Naive thymus-derived CD4-positive, alpha-beta T cell (primary cell): ENCODE data around the gene PHB1. TPM values are rescaled to one million over a fixed set of nuclear protein-coding genes. Genes with fewer than 3 reads are reported as not detected.

ENCODE experiments used
- ATAC-seq: fragments of 150-1000 bp; cut with Tn5 transposase; 2 replicates; pipeline ENCODE4 v1.10.0; 2021; ENCODE audit warnings: mild to moderate bottlenecking, moderate library complexity
- CTCF ChIA-PET: fragments of 350-600 bp; sonication (Branson Sonifier 250); formaldehyde crosslinking; loops from one replicate; lab custom pipeline; 2021; ENCODE audit warnings: antibody characterized with exemption; lab: Charles Lee
- POLR2A ChIA-PET: fragments of 350-600 bp; sonication (Branson Sonifier 250); formaldehyde crosslinking; loops from one replicate; lab custom pipeline; 2021; ENCODE audit warnings: antibody characterized with exemption, inconsistent platforms; lab: Charles Lee
- DNase-seq, 9 donors: peaks; one replicate each; pipeline versions ENCODE4 v3.0.0 to v3.0.0-alpha.2; 2020 to 2022; ENCODE audit warnings: mixed read lengths in 1 of 9
- H3K27ac ChIP-seq: one replicate; pipeline ENCODE4 v1.7.0; 2013; ENCODE audit warnings: mild to moderate bottlenecking, low read depth, low read length, moderate library complexity
- H3K27me3 ChIP-seq, 2 donors: one replicate each; pipeline ENCODE4 v1.7.0; 2013; ENCODE audit warnings: low read length in 2 of 2, mild to moderate bottlenecking in 2 of 2, moderate library complexity in 2 of 2; ENCODE audit not compliant: control insufficient read depth in 2 of 2, insufficient read depth in 2 of 2
- H3K36me3 ChIP-seq, 3 experiments: 1 replicate in 2 of 3; 2 replicates in 1 of 3; pipeline ENCODE4 v1.7.0; 2013; ENCODE audit warnings: low read length in 3 of 3, mild to moderate bottlenecking in 3 of 3, moderate library complexity in 1 of 3; ENCODE audit not compliant: insufficient read depth in 3 of 3, control insufficient read depth in 2 of 3
- H3K4me1 ChIP-seq, 2 donors: one replicate each; pipeline ENCODE4 v1.7.0; 2013; ENCODE audit warnings: low read length in 2 of 2, mild to moderate bottlenecking in 2 of 2, moderate library complexity in 1 of 2; ENCODE audit not compliant: control insufficient read depth in 2 of 2, insufficient read depth in 2 of 2
- H3K4me3 ChIP-seq: 2 replicates; pipeline ENCODE4 v1.7.0; 2013; ENCODE audit warnings: mild to moderate bottlenecking, low read length
- H3K9me3 ChIP-seq, 3 experiments: 1 replicate in 2 of 3; 2 replicates in 1 of 3; pipeline ENCODE4 v1.7.0; 2013; ENCODE audit warnings: low read length in 3 of 3; ENCODE audit not compliant: control insufficient read depth in 2 of 3
- H3K27ac Mint-ChIP-seq, 9 donors: one replicate each; pipeline ENCODE4 v1.8.0; 2020 to 2022; ENCODE audit warnings: mixed read lengths in 9 of 9, mild to moderate bottlenecking in 8 of 9, moderate library complexity in 5 of 9, inconsistent platforms in 2 of 9
- H3K27me3 Mint-ChIP-seq, 5 donors: one replicate each; pipeline ENCODE4 v1.8.0; 2021 to 2022; ENCODE audit warnings: mixed read lengths in 5 of 5, mild to moderate bottlenecking in 1 of 5
- H3K36me3 Mint-ChIP-seq, 5 donors: one replicate each; pipeline ENCODE4 v1.8.0; 2020 to 2022; ENCODE audit warnings: mixed read lengths in 5 of 5, mild to moderate bottlenecking in 3 of 5, inconsistent platforms in 1 of 5
- H3K4me1 Mint-ChIP-seq, 7 donors: one replicate each; pipeline ENCODE4 v1.8.0; 2020 to 2022; ENCODE audit warnings: mixed read lengths in 7 of 7, mild to moderate bottlenecking in 3 of 7, inconsistent platforms in 1 of 7
- H3K4me3 Mint-ChIP-seq, 10 donors: one replicate each; pipeline ENCODE4 v1.8.0; 2020 to 2022; ENCODE audit warnings: mild to moderate bottlenecking in 10 of 10, mixed read lengths in 10 of 10, moderate library complexity in 6 of 10, inconsistent platforms in 2 of 10
- H3K9me3 Mint-ChIP-seq, 11 donors: one replicate each; pipeline ENCODE4 v1.8.0; 2020 to 2022; ENCODE audit warnings: mixed read lengths in 11 of 11, mild to moderate bottlenecking in 4 of 11, inconsistent platforms in 1 of 11, moderate library complexity in 1 of 11
- intact Hi-C, 2 donors: fragments of 100-400 bp; cut with micrococcal nuclease; formaldehyde crosslinking; loops; one replicate each; pipeline ENCODE4 v1.15.1; 2023
- polyA plus RNA-seq, 2 donors: library from polyadenylated mRNA; unstranded; fragments of 300-500 nt; fragmentation: Illumina TruSeq; gene quantifications; one replicate each; pipeline ENCODE4 v1.2.3, GENCODE V29; 2021
- total RNA-seq, 6 experiments: library from RNA in 5 of 6; stranded (reverse) in 5 of 6; gene quantifications; 1 replicate in 5 of 6; 2 replicates in 1 of 6; pipeline ENCODE4 v1.2.3 and lab custom pipeline; 2021 to 2026

PHB1 gene
- total and polyA plus RNA-seq, 7 experiments from 2014 or later: 50.0 to 186 (median 65.3) TPM

DNA sequence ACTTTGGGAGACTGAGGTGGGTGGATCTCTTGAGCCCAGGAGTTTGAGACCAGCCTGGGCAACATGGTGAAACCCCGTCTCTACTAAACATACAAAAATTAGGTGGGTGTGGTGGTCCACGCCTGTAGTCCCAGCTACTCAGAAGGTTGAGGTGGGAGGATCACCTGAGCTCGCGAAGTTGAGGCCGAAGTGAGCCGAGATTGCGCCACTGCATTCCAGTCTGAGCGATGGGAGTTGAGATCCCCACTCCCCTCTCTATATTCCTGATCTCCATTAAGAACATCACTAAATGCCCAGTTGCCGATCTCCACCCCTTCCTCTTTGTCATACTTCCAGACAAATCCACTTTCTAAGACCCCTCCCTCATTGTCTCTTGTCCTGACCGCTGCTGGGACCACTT lies 28.3 kb downstream of the PHB1 start:
- DNase-seq (no peak), ATAC-seq (no peak)
- Histone ChIP-seq H3K9me3 (no peaks in the 10 kb centered on the region), H3K4me3 (no peak overlapping the region), H3K4me1 (peaks cover 39 to 45% of the 10 kb centered on the region in 2 donors), H3K36me3 (no peaks in the 10 kb centered on the region), H3K27me3 (no peaks in the 10 kb centered on the region), H3K27ac (no peak overlapping the region)
- peaks cover 0 to 2% (median 0%) of the 10 kb centered on the region in 5 donors for H3K27me3 Mint-ChIP-seq
- ChIA-PET POLR2A (interaction anchor here (1.1 kb wide), 1 partner anchor 28 kb away, joined by 4 read pairs; no protein-coding TSS in a partner anchor), CTCF (no interaction called here)
- peaks cover 0 to 5% (median 0%) of the 10 kb centered on the region in 11 donors for H3K9me3 Mint-ChIP-seq
- peaks cover 0 to 4% (median 0%) of the 10 kb centered on the region in 5 donors for H3K36me3 Mint-ChIP-seq
- no peak overlapping the region for H3K27ac Mint-ChIP-seq
- H3K4me1 Mint-ChIP-seq: peaks cover 46 to 53% (median 49%) of the 10 kb centered on the region in 7 donors
- intact Hi-C loops: no loop called here
- no peak overlapping the region for H3K4me3 Mint-ChIP-seq

DNA sequence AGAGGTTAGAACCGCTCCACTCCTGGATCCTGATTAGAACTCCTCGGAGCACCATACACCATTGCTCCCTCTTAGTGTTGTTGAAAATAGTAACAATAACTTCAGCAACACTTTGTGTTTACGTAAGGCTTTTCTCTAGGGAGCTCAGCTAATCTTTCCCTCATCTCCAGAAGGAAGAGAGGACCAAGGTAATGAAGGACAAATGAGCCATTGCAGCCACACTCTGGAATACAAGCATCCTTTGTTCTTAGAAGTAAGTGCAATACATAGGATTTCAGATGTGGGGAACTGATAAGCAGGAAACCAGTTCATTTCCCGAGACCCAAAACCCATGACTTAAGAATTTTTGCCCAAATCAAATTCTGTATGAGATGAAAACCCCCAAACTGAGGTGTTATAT lies 29.7 kb downstream of the PHB1 start:
- CTCF ChIA-PET: no interaction called here
- H3K4me1 Mint-ChIP-seq: peaks cover 33 to 39% (median 35%) of the 10 kb centered on the region in 7 donors
- ATAC-seq: no peak
- peaks cover under 1 to 4% (median 2%) of the 10 kb centered on the region in 5 donors for H3K36me3 Mint-ChIP-seq
- H3K9me3 Mint-ChIP-seq: peaks cover 0 to 5% (median 0%) of the 10 kb centered on the region in 11 donors
- H3K9me3 ChIP-seq: no peaks in the 10 kb centered on the region
- H3K4me1 ChIP-seq: peaks cover 26 to 30% of the 10 kb centered on the region in 2 donors
- H3K27me3 Mint-ChIP-seq: peaks cover 0 to 5% (median 0%) of the 10 kb centered on the region in 5 donors
- H3K27ac Mint-ChIP-seq: no peak overlapping the region
- POLR2A ChIA-PET: interaction anchor here (1.2 kb wide), 1 partner anchor 24 kb away, joined by 5 read pairs; no protein-coding TSS in a partner anchor
- intact Hi-C loops: no loop called here
- no peak overlapping the region for H3K4me3 Mint-ChIP-seq
- no peak overlapping the region for H3K27ac ChIP-seq
- H3K36me3 ChIP-seq: no peaks in the 10 kb centered on the region
- no peak overlapping the region for H3K4me3 ChIP-seq
- H3K27me3 ChIP-seq: no peaks in the 10 kb centered on the region
- DNase-seq: no peak

DNA sequence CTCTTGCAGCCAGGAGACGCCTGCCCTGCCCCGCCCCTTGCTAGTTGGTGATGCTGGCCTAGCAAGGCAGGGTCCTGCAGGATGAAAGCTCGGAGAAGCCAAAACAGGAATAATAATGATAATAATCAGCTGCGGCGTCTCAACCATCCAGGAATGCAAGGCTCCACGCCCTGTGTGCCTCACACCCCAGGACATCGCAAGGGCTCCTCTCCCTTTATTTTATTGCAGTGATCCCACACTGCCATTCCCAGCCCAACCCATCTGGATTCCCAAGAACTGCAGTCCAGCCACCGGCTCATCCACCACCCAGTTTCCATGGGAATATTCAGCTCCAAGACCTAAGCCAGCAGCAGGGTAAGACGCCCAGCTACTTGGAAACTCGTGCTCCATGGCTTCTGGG lies 31.6 kb downstream of the PHB1 start:
- intact Hi-C loops: no loop called here
- CTCF ChIA-PET: no interaction called here
- Histone ChIP-seq H3K27me3 (no peaks in the 10 kb centered on the region), H3K4me3 (no peak overlapping the region), H3K27ac (no peak overlapping the region), H3K4me1 (peaks cover 8 to 11% of the 10 kb centered on the region in 2 donors), H3K36me3 (no peaks in the 10 kb centered on the region), H3K9me3 (no peaks in the 10 kb centered on the region)
- H3K9me3 Mint-ChIP-seq: peaks cover 0 to 7% (median 0%) of the 10 kb centered on the region in 11 donors
- no peak for ATAC-seq
- H3K4me3 Mint-ChIP-seq: no peak overlapping the region
- H3K36me3 Mint-ChIP-seq: peaks cover under 1 to 17% (median 11%) of the 10 kb centered on the region in 5 donors
- H3K27me3 Mint-ChIP-seq: peaks cover 0 to 5% (median 0%) of the 10 kb centered on the region in 5 donors
- H3K27ac Mint-ChIP-seq: no peak overlapping the region
- DNase-seq: no peak
- POLR2A ChIA-PET: no interaction called here
- H3K4me1 Mint-ChIP-seq: peaks cover 15 to 24% (median 21%) of the 10 kb centered on the region in 7 donors

DNA sequence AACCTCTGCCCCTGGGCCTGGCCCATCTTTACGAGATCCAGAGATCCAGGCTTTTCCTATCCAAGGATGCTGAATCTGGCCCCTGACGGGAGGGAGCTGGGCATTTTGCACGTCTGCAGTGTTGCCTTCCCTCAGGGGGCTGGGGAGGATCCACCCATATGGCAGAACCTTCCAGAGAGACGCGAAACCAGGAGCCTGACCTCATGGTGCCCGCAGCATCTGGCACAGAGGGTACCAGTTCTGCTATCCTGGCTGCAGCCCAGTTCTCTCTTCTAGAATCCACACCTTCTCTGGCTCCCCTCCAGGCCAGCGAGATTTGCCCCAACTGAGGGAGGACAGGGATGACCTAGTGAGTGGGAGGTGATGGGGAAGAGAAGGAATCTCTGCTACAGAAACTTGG lies 32.1 kb downstream of the PHB1 start:
- CTCF ChIA-PET: no interaction called here
- DNase-seq (no peak), ATAC-seq (no peak)
- Mint-ChIP-seq H3K9me3 (peaks cover 0 to 7% (median 0%) of the 10 kb centered on the region in 11 donors), H3K4me3 (no peak overlapping the region), H3K27me3 (peaks cover 0 to 9% (median 0%) of the 10 kb centered on the region in 5 donors), H3K4me1 (peaks cover 10 to 19% (median 16%) of the 10 kb centered on the region in 7 donors), H3K36me3 (peaks cover 0 to 17% (median 11%) of the 10 kb centered on the region in 5 donors), H3K27ac (no peak overlapping the region)
- Histone ChIP-seq H3K36me3 (no peaks in the 10 kb centered on the region), H3K4me1 (peaks cover 3 to 6% of the 10 kb centered on the region in 2 donors), H3K4me3 (no peak overlapping the region), H3K27me3 (no peaks in the 10 kb centered on the region), H3K27ac (no peak overlapping the region), H3K9me3 (no peaks in the 10 kb centered on the region)
- POLR2A ChIA-PET: no interaction called here
- intact Hi-C loops: no loop called here

DNA sequence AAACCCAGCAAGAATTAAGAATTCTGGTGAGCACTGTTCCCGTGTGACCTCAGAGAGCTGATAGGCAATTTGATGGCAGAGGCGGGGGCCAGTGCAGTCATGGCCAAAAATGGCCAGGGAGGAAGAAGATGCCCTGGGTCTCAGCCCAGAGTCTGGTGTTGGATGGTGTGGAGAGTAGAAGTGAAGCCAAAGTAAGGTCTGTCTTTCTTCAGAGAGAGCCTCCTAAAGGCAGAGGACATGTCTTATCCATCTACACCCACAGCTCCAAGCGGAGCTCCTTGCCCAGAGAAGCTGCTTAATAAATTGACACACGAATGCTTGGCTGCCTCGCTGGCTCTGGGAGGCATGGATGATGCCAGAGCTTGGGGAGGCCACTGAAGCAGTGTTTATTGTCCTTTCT lies 32.9 kb downstream of the PHB1 start:
- peaks cover 0 to 7% (median 0%) of the 10 kb centered on the region in 11 donors for H3K9me3 Mint-ChIP-seq
- H3K4me1 ChIP-seq: no peaks in the 10 kb centered on the region
- no peak overlapping the region for H3K4me3 Mint-ChIP-seq
- DNase-seq (no peak), ATAC-seq (no peak)
- no peaks in the 10 kb centered on the region for H3K9me3 ChIP-seq
- no peaks in the 10 kb centered on the region for H3K27me3 ChIP-seq
- peaks cover 0 to 12% (median 0%) of the 10 kb centered on the region in 5 donors for H3K27me3 Mint-ChIP-seq
- H3K36me3 Mint-ChIP-seq: peaks cover 0 to 17% (median 11%) of the 10 kb centered on the region in 5 donors
- intact Hi-C loops: no loop called here
- no peaks in the 10 kb centered on the region for H3K36me3 ChIP-seq
- peaks cover 4 to 13% (median 9%) of the 10 kb centered on the region in 7 donors for H3K4me1 Mint-ChIP-seq
- H3K4me3 ChIP-seq: no peak overlapping the region
- CTCF ChIA-PET: no interaction called here
- H3K27ac Mint-ChIP-seq: peak overlapping the region in 1 of 9 donors; percentile 45
- POLR2A ChIA-PET: interaction anchor here (0.5 kb wide), 1 partner anchor 90 kb away, joined by 3 read pairs; no protein-coding TSS in a partner anchor
- H3K27ac ChIP-seq: no peak overlapping the region

DNA sequence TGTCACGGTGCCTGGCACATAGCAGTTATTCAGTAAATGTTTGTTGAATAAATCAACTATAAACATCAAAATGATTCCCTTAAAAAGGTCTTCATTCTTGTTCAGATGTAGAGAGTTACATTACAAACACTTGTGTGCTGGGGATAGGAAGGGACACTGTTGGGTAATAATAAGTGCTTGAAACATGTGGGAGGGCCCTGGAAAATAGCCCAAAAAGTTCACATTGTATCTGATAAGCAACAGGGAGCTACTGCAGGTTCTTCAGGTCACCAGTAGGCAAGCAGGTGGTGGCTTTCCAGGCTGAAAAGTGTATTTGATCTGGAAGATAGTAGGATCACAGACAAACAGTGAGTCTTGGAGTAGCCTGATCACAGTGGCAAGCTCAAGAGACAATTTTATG lies 33.6 kb downstream of the PHB1 start:
- Histone ChIP-seq H3K36me3 (no peaks in the 10 kb centered on the region), H3K27me3 (no peaks in the 10 kb centered on the region), H3K27ac (no peak overlapping the region), H3K4me3 (no peak overlapping the region), H3K4me1 (no peaks in the 10 kb centered on the region), H3K9me3 (no peaks in the 10 kb centered on the region)
- DNase-seq (no peak), ATAC-seq (no peak)
- peak overlapping the region in 1 of 9 donors; percentile 18 for H3K27ac Mint-ChIP-seq
- intact Hi-C loops: no loop called here
- CTCF ChIA-PET: interaction anchor here (0.6 kb wide), 1 partner anchor 184 kb away, joined by 6 read pairs; no protein-coding TSS in a partner anchor
- peaks cover 0 to 12% (median 0%) of the 10 kb centered on the region in 5 donors for H3K27me3 Mint-ChIP-seq
- H3K4me3 Mint-ChIP-seq: no peak overlapping the region
- peaks cover 0 to 7% (median 0%) of the 10 kb centered on the region in 11 donors for H3K9me3 Mint-ChIP-seq
- POLR2A ChIA-PET: interaction anchor here (0.5 to 0.6 kb wide), 2 partner anchors 89 to 142 kb away, joined by 3 to 4 read pairs; no protein-coding TSS in a partner anchor
- H3K4me1 Mint-ChIP-seq: peaks cover 3 to 8% (median 4%) of the 10 kb centered on the region in 7 donors
- H3K36me3 Mint-ChIP-seq: peaks cover 0 to 17% (median 11%) of the 10 kb centered on the region in 5 donors
